ENCODE data around the gene PRKCSH.
"Not testable (repeated sequence)": the region's sequence is repeated elsewhere in the genome, so short reads cannot be mapped to it uniquely, and the experiment has no call there.

PRKCSH gene

GRCh38 chr19:11451327-11451870 is 16.0 kb downstream of the PRKCSH start:
- DNase-seq, result no peak

- no peak for DNase-seq
Measured at GRCh38 chr19:11451871-11452619, 16.6 kb downstream of the PRKCSH start.

GRCh38 chr19:11452620-11453310 is 17.3 kb downstream of the PRKCSH start:
- DNase-seq, result no peak

GRCh38 chr19:11453468-11454341 is 18.3 kb downstream of the PRKCSH start:
- no peak for DNase-seq

GRCh38 chr19:11455233-11455554 is 19.8 kb downstream of the PRKCSH start:
- DNase-seq, result not testable (repeated sequence)

- DNase-seq, result no peak
Measured at GRCh38 chr19:11456659-11457058, 21.2 kb downstream of the PRKCSH start.

GRCh38 chr19:11457115-11457514 is 21.7 kb downstream of the PRKCSH start:
- no peak for DNase-seq

GRCh38 chr19:11457831-11458230 is 22.4 kb downstream of the PRKCSH start:
- DNase-seq, result no peak

- DNase-seq, result no peak
Measured at GRCh38 chr19:11458236-11458900, 22.9 kb downstream of the PRKCSH start.

- not testable (repeated sequence) for DNase-seq
Measured at GRCh38 chr19:11458912-11459311, 23.5 kb downstream of the PRKCSH start.

- no peak for DNase-seq
Measured at GRCh38 chr19:11460207-11460606, 24.8 kb downstream of the PRKCSH start.

- no peak for DNase-seq
Measured at GRCh38 chr19:11461453-11461852, 26.0 kb downstream of the PRKCSH start.

GRCh38 chr19:11463391-11463790 is 28.0 kb downstream of the PRKCSH start:
- DNase-seq, result no peak

- no peak for DNase-seq
Measured at GRCh38 chr19:11464333-11465265, 29.2 kb downstream of the PRKCSH start.

- DNase-seq, result no peak
Measured at GRCh38 chr19:11465600-11465999, 30.2 kb downstream of the PRKCSH start.

- not testable (repeated sequence) for DNase-seq
Measured at GRCh38 chr19:11468266-11468845, 32.9 kb downstream of the PRKCSH start.

GRCh38 chr19:11473725-11474124 is 38.3 kb downstream of the PRKCSH start:
- no peak for DNase-seq

- DNase-seq, result not testable (repeated sequence)
Measured at GRCh38 chr19:11475343-11475742, 39.9 kb downstream of the PRKCSH start.

GRCh38 chr19:11475861-11476260 is 40.4 kb downstream of the PRKCSH start:
- DNase-seq, result no peak

- no peak for DNase-seq
Measured at GRCh38 chr19:11478167-11479089, 43.0 kb downstream of the PRKCSH start.
